Measurements from ENCODE around the gene PXDC1.

- TF ChIP-seq CTCF (conservative IDR thresholded peaks at IDR 0.05; ENCODE audit: low read length): no peak
- TF ChIP-seq EZH2phosphoT487 (IDR thresholded peaks at IDR 0.05; ENCODE audit: borderline replicate concordance): no peak
Measured at GRCh38 chr6:3696525-3697088, 54.9 kb downstream of the PXDC1 start.

Data from Loucy (cell line).